Neural cell (in vitro differentiated cells): ENCODE results near the gene ODF4. TPM values are rescaled to one million over a fixed set of nuclear protein-coding genes. Genes with fewer than 3 reads are reported as not detected.
"Not testable (repeated sequence)": the region's sequence is repeated elsewhere in the genome, so short reads cannot be mapped to it uniquely, and the experiment has no call there.

ENCODE experiments used
- H2AFZ ChIP-seq: fragments of 200-600, 300-800 bp; sonication (generic), shearing (Covaris generic); 2 replicates; pipeline ENCODE4 v1.6.0; 2014; ENCODE audit warnings: low read depth, mild to moderate bottlenecking, antibody characterized with exemption, low read length, moderate library complexity
- H3F3A ChIP-seq: fragments of 200-600 bp; shearing (Covaris generic); 2 replicates; pipeline ENCODE4 v1.6.1; 2016; ENCODE audit warnings: mild to moderate bottlenecking, moderate library complexity, mixed read lengths, antibody characterized with exemption, low read length; ENCODE audit not compliant: insufficient read depth, poor library complexity, severe bottlenecking
- H3K27ac ChIP-seq: fragments of 200-600, 300-800 bp; sonication (generic), shearing (Covaris generic); 2 replicates; pipeline ENCODE4 v1.5.1; 2014; ENCODE audit warnings: mild to moderate bottlenecking, low read length, moderate library complexity
- H3K27me3 ChIP-seq: fragments of 300-800, 200-600 bp; sonication (generic), shearing (Covaris generic); 2 replicates; pipeline ENCODE4 v1.6.0; 2014; ENCODE audit warnings: mild to moderate bottlenecking, low read depth, low read length, moderate library complexity; ENCODE audit not compliant: insufficient read depth
- H3K36me3 ChIP-seq: fragments of 300-800, 200-600 bp; sonication (generic), shearing (Covaris generic); 2 replicates; pipeline ENCODE4 v1.5.1; 2014; ENCODE audit warnings: mild to moderate bottlenecking, antibody characterized with exemption, low read length, moderate library complexity; ENCODE audit not compliant: insufficient read depth
- H3K4me2 ChIP-seq: fragments of 300-800, 200-600 bp; sonication (generic), shearing (Covaris generic); 2 replicates; pipeline ENCODE4 v1.6.0; 2014; ENCODE audit warnings: mild to moderate bottlenecking, low read length
- H3K4me3 ChIP-seq: fragments of 300-800, 200-600 bp; sonication (generic), shearing (Covaris generic); 2 replicates; pipeline ENCODE4 v1.5.1; 2014; ENCODE audit warnings: mild to moderate bottlenecking, low read length, moderate library complexity
- H3K79me2 ChIP-seq: fragments of 200-600 bp; shearing (Covaris generic); replicated peaks from 2 replicates; pipeline ENCODE4 v1.6.0; 2014; ENCODE audit warnings: mild to moderate bottlenecking, low read length, moderate library complexity; ENCODE audit not compliant: insufficient read depth
- H3K9ac ChIP-seq: fragments of 300-800, 200-600 bp; sonication (generic), shearing (Covaris generic); 2 replicates; pipeline ENCODE4 v1.6.1; 2016; ENCODE audit warnings: mild to moderate bottlenecking, low read length, mixed read lengths
- H3K9me2 ChIP-seq: fragments of 200-600 bp; shearing (Covaris generic); 2 replicates; pipeline ENCODE4 v1.6.1; 2016; ENCODE audit warnings: mild to moderate bottlenecking, low read length, mixed read lengths; ENCODE audit not compliant: insufficient read depth
- H3K9me3 ChIP-seq: fragments of 200-600, 300-800 bp; sonication (generic), shearing (Covaris generic); 2 replicates; pipeline ENCODE4 v1.6.1; 2016; ENCODE audit warnings: mild to moderate bottlenecking, mixed run types, low read length, moderate library complexity, mixed read lengths
- H4K20me1 ChIP-seq: fragments of 200-600 bp; shearing (Covaris generic); 2 replicates; pipeline ENCODE4 v1.6.1; 2016; ENCODE audit warnings: mild to moderate bottlenecking, mixed run types; ENCODE audit not compliant: insufficient read depth
- EP300 ChIP-seq: fragments of 450-650 bp; conservative IDR thresholded peaks from 2 replicates; pipeline ENCODE4 v1.6.1; 2014; ENCODE audit warnings: antibody characterized with exemption, mild to moderate bottlenecking, moderate library complexity; ENCODE audit not compliant: poor library complexity, severe bottlenecking
- EZH2 ChIP-seq: fragments of 200-600, 300-800 bp; shearing (Covaris generic), sonication (generic); IDR thresholded peaks from 2 replicates; pipeline ENCODE4 v1.6.1; 2014; ENCODE audit warnings: antibody characterized with exemption, low read length, borderline replicate concordance, mild to moderate bottlenecking; ENCODE audit not compliant: insufficient read depth, poor library complexity, severe bottlenecking
- MXI1 ChIP-seq: fragments of 450-650 bp; conservative IDR thresholded peaks from 2 replicates; pipeline ENCODE4 v1.6.1; 2014; ENCODE audit warnings: antibody characterized with exemption, mild to moderate bottlenecking; ENCODE audit not compliant: poor library complexity, severe bottlenecking
- POLR2AphosphoS5 ChIP-seq: IDR thresholded peaks from 2 replicates; pipeline ENCODE4 v1.6.1; 2012
- REST ChIP-seq: IDR thresholded peaks from 2 replicates; pipeline ENCODE4 v1.6.1; 2012; ENCODE audit warnings: borderline replicate concordance
- SMC3 ChIP-seq: fragments of 450-650 bp; conservative IDR thresholded peaks from 2 replicates; pipeline ENCODE4 v1.6.1; 2014; ENCODE audit warnings: antibody characterized with exemption, mild to moderate bottlenecking, moderate library complexity; ENCODE audit not compliant: poor library complexity
- polyA plus RNA-seq: library from polyadenylated mRNA; depleted of rRNA; stranded (reverse); fragments of >200 nt; gene quantifications from 2 replicates; pipeline ENCODE4 v1.2.3, GENCODE V29; 2014

Gene ODF4
- polyA plus RNA-seq, 1 donor from 2014 or later, result not detected

GRCh38 chr17:8392674-8393469 is 53.2 kb downstream of the ODF4 start:
- H3K9me3 ChIP-seq, result no peaks in the 10 kb centered on the region
- H3F3A ChIP-seq, result no peaks in the 10 kb centered on the region
- no peak overlapping the region for H2AFZ ChIP-seq
- no peak overlapping the region for H3K4me2 ChIP-seq
- no peak overlapping the region for H3K27ac ChIP-seq
- no peaks in the 10 kb centered on the region for H3K27me3 ChIP-seq
- no peak overlapping the region for H3K4me3 ChIP-seq
- TF ChIP-seq EZH2 (no peak), POLR2AphosphoS5 (no peak), MXI1 (no peak), REST (no peak)
- H3K9me2 ChIP-seq, result no peaks in the 10 kb centered on the region
- no peaks in the 10 kb centered on the region for H3K36me3 ChIP-seq
- H4K20me1 ChIP-seq, result no peaks in the 10 kb centered on the region
- no peak overlapping the region for H3K9ac ChIP-seq
- H3K79me2 ChIP-seq, result no peaks in the 10 kb centered on the region

DNA sequence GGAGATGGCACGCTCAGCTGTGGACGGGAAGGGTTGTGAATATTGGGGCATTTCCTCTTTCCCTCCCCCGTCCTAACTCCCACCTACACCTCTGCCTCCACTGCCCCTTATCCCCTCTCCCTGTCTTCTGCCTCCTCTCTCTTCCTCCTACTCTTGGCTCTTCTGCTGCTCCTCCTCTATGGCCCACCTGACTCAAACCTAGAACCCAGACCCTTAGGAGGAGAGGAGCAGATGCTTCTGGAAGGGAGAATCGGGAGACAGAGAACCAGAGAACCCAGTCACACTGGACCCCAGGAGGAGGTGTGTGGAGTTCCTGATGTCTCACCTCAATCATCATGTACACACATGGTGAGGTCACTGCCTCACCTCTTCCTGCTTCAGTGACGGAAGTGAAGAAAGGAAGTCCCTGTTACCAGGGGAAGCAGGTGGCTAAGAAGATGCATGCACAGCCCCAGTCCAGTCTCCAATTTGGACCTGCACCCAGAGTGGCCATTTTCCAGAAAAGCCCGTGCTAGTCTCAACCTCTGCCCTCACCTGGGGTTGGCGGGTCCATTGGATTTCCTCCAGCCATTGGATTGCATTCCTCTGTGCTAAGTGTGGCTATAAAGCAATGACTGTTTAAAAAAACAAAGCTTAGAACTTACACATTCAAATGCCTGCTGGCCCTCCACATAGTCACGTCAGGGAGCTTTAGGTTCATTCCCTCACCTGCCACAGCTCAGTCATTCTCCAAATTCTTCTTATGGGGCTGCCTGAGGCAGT is 54.0 kb downstream of the ODF4 start:
- Histone ChIP-seq H3K4me2 (no peak overlapping the region), H3K4me3 (no peak overlapping the region), H3K9ac (no peak overlapping the region), H3K36me3 (no peaks in the 10 kb centered on the region), H3F3A (no peaks in the 10 kb centered on the region), H2AFZ (no peak overlapping the region), H3K27me3 (no peaks in the 10 kb centered on the region), H3K79me2 (no peaks in the 10 kb centered on the region), H3K27ac (no peak overlapping the region), H3K9me3 (no peaks in the 10 kb centered on the region), H4K20me1 (no peaks in the 10 kb centered on the region), H3K9me2 (no peaks in the 10 kb centered on the region)
- no peak for TF ChIP-seq SMC3
- TF ChIP-seq EP300, result no peak
- no peak for TF ChIP-seq EZH2
- no peak for TF ChIP-seq REST

GRCh38 chr17:8394497-8394896 is 54.9 kb downstream of the ODF4 start:
- H3K27ac ChIP-seq, H3K79me2 ChIP-seq, H4K20me1 ChIP-seq, H3K4me3 ChIP-seq, H3F3A ChIP-seq, H3K4me2 ChIP-seq, H2AFZ ChIP-seq, H3K36me3 ChIP-seq, H3K9me3 ChIP-seq, H3K27me3 ChIP-seq, H3K9me2 ChIP-seq, H3K9ac ChIP-seq: not testable (repeated sequence)
